GM21360 (cell line): ENCODE measurements around the gene QDPR.
A peak's percentile ranks its signal among the peaks of the same experiment; 100 is the strongest.
"Not testable (repeated sequence)": the region's sequence is repeated elsewhere in the genome, so short reads cannot be mapped to it uniquely, and the experiment has no call there.

ENCODE experiments used
- ATAC-seq: cut with Tn5 transposase; IDR thresholded peaks from one replicate; pipeline ENCODE4 v1.9.1; 2021; ENCODE audit warnings: mild to moderate bottlenecking, moderate library complexity; ENCODE audit not compliant: unreplicated experiment

QDPR gene

DNA sequence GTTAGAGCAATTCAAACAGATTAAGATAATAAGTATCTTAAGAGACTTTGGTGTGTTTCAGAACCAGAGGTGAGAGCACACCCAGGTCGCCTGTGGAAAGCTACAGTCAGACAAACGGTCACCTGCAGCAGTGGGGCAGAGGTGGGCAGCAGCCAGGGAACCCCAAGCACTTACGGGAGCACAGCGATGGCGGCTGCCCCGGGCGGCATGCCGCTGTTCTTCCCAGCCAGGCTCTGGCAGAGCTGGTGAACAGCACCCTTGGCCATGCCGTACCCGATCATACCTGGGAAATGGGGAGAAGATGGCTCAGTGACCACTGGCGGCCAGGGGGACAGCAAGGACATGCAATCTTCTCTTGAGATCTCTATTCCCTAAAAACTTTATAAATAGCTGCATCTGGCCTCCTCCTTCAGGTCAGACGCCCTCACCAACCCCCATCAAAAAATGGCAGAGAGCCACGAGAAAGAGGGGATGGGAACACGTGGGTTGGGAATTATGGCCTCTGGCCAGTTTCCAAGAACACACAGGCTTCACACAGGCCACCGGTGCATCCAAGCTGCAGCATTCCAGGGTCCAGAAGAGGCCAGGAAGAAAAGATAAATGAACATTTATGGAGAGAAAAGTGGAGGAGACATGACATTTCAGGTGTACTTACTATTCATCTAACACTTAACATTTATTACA, 19.7 kb downstream of the QDPR start:
- ATAC-seq: no peak

DNA sequence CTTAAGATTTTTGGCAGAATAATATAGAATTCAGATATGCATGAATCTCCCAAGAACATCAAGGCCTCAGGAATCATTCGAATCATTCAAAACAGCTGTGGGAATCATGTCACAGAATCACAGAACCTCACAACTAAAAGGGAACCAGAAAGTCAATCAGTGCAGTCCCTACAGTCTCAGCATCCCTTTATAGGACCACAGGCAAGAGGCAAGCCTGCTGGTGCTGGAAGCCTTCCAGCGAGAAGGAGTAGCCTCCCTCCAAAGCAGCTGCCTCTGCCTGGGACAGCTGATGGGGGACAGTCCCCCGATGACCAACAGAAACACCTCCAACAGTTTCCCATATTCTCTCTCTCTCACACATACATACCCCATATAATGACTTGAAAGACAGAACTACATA, 20.7 kb downstream of the QDPR start:
- ATAC-seq: no peak

DNA sequence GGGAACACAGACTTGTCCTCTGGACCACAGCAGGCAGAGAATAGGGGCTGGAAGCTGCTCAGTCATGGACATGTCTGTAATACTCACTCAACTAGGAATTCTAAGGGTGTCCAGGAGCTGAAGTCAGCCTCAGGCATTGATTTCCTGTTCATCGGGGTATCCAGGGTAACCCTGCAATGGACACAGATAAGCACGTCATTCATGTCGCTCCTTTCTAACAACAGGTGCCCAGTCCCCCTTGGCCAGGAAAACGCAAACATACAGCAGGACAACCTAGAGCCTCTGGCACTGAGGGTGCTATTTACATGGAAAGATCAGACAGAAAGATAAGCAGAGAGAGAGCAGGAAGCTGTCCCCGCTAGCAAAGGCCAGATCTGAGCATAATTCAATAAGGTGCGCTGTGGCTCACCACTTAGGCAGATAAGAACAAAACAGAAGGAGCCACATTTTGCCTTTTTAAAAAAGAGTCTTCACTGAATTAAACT, 21.3 kb downstream of the QDPR start:
- no peak for ATAC-seq

DNA sequence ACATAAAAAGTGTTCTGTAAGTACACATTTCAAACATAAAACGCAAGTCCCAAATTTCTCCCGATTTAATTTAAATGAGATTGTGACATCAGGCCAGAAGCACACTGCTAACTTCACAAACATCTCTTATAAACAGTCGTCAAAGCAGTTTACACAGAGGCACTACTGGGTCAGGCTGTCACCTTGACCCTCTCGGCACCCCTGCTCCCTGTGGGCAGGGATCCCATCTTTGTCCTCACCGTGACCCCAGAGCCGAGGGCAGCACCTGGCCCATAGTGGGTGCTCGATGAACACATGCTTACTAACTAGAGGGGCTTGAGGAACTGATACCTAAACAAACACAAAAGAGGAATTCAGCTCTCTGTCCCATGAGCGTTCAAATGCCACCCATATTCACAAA, 22.2 kb downstream of the QDPR start:
- ATAC-seq: no peak

DNA sequence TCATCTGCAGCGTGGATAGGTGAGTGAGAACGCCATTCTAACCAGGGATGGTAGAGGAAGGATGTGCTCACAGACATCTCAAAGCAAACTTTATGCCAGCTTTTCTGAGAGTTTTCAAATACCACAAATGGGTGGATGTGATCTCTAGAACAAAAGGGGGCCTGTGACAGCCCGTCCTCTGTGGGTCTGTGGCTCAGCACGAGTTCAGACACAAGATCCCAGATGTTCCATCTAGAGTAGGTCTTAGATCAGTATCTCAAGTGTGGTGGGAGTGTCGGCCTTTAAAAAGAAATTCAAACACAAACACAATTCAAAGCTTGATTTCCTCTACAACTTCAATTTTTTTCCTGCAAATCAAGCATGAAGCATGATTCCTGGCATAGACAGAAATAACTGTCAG, 22.8 kb downstream of the QDPR start:
- ATAC-seq: no peak

DNA sequence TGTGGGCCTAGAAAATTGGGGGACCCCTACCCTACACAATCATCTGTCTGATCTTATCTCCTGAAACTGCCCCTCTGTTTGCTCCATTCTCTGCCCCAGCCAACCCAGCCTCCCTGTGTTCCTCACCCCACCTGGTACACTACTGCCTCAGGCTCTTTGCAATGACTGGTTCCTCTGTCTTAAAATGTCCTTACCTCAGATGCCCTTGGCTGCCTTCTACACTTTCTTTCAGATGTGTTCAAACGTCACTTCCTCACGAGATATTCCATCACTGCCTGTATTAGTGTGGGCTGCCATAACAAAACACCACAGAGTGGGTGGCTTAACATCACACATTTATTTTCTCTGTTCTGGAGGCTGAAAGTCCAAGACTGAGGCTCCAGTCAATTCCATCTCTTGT, 29.2 kb downstream of the QDPR start:
- no peak for ATAC-seq

DNA sequence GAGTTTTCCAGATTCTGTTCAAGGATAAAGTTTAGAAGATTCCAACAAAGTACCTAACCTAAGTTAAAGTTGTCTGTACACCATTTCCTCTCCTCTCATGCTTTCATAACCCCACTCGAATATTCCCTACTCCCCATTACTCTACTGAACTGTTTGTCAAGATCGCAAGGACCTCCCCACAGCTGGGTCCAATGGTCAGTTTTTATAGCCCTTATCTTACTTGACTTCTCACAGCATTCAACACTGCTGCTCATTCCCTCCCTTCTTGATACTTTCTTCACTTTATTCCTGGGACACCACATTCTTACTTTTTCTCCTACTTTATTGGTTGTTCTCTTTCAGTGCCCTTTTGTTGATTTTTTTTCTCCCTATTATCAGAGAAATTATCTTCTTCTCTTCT, 30.9 kb downstream of the QDPR start:
- ATAC-seq: no peak

DNA sequence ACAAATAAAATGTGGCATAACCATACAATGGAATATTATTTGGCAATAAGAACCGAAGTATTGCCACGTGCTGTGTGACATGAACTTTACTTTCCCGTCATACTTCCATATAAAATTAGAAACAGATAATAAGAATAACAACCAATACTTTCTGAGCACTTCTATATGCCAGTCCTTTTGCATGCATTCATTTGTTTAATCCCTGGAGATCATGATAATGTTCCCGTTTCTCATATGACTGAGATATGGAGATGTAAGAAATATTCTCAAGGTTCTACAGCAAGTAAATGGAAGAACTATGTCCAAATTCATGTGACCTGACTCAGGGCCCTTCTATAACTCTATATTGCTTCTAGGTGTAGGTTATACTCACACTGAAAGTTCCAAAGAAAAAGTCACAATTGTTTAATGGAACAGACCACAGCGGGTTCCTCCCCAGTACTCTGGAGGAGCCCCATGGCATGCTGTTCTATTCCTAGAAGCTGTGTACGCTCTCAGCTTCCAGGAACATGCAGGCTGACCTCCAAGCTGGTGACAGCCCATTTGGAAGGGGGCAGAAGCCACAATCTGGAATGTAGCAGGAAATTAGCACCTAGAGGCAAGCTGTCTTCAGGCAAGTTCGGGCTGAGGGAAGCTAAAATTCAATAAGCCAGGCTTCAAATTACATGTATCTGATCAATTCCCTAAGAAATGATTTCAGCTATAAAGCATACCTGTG, 31.5 kb downstream of the QDPR start:
- ATAC-seq: no peak

DNA sequence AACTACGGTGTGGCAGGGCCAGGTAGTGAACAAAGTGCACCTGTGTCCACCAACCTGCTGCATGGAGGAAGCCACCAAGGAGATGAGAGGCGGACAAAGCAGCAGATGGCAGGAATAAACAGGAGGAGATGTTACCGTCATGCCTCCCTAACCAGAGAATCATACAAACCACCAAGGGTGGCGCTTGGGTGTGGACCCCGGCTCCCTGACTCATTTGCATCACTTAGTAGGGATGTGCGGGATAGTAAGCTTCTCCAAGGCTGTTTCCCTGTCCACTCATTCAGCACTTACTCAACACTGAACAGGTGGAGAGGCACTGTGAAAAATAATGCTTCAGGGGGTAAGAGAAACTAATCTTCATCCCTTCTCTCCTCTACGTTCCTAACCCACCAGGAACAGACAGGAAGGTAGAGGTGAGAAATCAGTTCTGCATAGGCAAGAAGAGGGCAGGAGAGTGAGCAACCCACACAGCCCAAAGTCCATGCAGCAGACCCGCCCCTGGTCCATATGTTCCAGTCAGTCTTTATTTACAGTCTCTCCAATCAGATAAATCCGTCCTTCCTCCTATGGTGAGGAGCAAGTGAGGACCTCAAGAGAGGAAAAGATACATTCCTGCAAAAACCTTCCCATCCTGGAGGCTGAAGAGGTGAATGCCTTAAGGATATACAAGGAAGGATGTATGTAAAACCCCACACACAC, 34.0 kb downstream of the QDPR start:
- ATAC-seq: no peak

DNA sequence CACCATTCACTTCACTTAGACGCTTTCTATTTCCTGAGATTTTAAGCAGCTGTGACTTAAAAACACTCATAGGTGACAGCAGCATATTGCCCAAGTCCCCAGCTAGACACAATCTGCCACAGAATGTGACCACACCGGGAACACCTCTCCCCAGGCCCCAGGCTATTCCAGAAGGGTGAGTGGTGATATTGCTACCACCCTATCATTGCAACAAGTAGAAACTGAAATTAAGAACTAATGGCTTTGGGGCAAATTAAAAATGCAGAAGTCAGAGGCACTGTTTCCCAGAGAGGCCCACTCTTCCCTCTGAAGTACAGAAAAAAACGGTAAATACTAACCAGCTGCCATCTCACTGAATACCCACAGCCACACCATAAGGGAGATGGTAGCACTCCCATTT, 35.0 kb downstream of the QDPR start:
- ATAC-seq: no peak

DNA sequence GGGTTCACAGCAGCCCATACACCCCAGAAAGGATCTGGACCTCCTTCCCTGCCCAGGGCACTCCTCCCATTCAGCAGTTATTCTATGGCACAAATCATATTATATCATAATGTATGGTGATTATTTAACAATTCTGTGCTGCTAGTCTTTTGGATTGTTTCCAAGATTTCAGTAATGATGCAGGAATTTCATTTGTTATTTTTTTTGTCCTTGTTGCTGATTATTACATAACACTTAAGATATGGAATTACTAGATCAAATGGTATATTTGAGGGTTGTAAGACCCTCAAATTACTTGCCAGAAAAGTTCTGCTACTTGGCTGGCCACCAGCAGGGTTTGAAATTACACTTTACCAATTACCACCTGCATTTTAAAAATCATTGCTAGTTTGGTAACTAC, 36.4 kb downstream of the QDPR start:
- ATAC-seq: no peak

DNA sequence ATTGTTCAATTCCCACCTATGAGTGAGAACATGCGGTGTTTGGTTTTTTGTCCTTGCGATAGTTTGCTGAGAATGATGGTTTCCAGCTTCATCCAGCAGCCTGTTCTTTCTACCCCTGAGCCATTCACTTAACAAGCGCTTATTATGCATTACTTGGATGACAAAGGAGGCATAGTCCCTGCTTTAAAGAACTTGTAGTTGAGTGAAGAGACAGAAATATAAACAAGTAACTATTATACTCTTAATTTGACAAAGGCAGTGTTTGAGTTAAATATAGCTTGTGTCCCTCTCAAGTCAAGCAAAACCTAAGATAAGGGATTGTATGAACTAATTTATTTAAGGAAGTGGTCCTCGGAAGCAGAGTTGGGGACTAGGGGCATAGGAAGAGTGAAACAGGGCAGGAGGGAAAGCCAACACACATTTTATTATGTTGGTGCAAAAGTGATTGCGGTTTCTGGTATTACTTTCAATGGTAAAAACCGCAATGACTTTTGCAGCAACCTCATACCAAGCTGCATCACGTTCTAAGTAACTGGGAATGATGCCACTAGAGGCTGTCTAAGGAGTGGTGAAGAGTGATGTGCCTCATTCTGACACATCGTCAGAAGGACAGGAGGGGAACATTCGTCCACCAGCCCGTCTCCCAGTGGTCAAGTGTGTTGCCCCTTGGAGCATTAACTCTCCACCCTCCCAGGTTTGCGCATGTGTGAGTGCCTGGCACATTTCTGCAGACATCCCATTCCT, 41.8 kb downstream of the QDPR start:
- ATAC-seq: no peak

DNA sequence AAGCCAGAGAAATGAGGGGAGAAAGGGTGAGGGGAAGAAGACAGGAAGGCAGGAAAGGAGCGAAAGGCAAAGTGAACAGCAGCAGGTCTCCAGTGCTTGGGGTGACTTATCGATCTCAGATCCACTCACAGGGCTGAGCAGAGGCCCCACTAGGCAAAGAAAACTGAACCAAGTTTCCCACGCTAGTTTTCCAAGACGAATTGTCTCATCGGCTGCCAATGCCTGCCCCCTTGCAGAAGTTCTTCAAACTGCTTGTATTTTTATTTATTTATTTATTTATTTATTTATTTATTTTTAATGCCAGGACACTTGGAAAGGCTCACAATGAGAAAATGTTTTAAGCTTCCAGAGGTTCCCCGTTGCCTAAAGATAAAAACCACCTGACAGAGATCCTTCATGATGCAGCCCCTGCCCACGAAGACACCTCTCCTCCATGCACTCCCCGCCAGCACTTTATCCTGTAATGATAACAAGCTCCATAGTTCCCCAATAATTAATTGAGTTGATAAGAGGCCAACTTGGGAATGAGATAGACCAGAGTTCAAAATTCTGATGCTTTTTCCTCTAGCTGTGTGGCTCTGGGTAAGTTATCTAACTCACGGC, 43.2 kb downstream of the QDPR start:
- ATAC-seq: no peak

DNA sequence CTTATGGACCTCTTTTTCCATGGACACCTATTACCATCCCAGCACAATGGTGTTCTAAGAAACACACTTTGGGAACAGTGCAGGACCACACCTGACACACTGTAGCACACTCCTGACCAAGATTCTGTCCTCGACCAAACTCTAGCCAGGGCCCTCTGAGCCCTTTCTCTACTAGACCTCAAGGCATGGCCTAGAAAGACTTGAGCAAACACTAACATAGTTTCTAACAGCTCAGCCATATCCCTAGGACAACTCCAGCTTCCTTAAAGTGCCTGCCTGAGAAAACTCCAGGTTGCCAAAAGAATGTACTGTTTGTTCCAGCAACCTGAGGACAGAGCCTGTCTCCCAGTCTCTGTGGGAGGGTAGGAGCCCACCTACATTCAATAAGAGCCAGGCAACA, 48.3 kb downstream of the QDPR start:
- ATAC-seq: no peak

DNA sequence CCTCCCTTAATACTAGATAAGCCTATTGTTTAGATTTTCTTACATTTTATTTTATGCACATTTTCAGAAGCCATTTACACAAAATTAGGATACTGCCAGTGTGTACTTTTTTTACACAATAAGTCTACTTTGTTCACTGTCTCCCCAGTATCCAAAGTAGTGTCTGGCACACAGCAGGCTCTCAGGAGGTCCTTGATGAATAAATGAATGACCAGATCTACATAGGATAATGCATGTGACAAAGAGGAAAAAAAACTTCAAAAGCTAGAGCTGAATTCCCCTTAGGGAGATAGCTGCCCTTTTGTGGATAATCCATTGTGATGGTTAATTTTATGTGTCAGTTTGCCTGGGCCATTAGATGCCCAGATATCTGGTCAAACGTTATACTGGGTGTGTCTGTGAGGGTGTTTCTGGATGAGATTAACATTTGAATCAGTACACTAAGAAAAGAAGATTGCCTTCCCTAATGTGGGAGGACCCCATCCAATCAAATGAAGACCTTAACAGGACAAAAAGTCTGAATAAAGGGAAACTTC, 61.6 kb downstream of the QDPR start:
- no peak for ATAC-seq

DNA sequence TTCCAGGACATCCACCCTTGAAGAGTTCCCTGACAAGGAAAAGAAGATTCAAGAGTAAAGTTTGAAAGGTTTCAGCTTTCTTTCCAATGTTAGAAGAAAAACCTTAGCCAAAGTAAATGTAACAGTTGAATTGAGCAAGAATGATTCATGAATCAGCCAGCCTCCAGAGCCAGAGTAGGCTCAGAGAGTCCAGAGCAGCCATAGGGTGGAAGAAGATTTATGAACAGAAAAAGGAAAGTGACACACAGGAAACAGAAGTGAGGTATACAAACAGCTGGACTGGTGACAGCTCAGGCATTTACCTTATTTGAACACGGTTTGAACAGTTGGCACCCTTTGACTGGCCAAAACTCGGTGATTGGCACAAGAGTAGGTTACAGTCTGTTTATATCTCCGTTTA, 63.2 kb downstream of the QDPR start:
- peak; percentile 52 for ATAC-seq

DNA sequence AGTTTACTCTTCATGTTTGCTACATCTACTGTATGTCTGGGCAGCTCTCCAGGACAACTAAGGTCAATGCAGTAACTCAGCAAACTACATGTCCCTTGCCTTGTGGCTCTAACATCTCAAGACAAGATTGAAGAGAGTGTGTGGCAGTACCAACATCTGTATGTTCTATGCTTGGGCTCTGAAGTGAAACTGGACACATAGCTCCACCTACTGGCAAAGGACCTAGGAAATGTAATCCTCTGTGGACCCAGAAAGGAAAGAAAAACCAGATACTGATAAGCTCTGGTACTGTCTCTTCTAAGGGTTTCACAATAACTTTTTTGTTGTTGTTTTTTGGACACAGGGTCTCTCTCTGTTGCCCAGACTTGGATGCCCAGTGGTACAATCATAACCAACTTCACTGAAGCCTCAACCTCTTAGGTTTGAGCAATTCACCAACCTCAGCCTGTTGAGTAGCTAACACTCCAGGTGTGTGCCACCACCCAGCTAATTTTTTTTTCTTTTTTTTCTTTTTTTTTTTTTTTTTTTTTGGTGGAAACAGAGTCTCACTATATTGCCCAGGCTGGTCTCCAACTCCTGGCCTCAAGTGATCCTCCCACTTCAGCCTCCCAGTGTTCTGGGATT, 64.1 kb downstream of the QDPR start:
- ATAC-seq: peak; percentile 97

DNA sequence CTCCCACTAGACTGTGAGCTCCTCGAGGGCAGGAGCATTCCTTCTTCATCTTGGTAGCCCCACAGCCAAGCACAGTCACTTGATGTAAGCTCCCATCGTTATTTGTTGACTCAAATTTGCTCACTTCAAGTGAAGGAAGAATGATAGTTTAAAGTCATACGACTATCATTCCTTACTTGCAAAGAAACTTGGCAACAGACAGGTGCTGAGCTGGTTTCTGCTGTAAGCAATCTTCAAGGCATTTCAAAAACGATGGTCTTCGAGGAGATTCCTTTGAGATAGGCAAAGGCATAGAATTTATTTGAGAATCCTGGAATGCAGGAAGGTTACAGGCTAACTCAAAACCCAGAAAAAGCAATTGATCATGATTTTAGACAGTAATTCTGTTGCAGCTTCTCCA, 64.8 kb downstream of the QDPR start:
- no peak for ATAC-seq

DNA sequence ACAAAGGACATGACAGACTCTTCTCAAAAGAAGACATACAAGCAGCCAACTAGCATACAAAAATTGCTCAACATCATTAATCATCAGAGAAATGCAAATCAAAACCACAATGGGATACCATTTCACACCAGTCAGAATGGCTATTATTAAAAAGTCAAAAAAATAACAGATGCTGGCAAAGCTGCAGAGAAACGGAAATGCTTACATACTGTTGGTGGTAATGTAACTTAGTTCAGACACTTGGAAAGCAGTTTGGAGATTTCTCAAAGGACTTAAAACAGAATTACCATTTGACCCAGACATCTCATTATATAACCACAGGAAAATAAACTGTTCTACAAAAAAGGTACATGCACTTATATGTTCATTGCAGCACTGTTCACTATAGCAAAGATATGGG, 69.4 kb downstream of the QDPR start:
- not testable (repeated sequence) for ATAC-seq

DNA sequence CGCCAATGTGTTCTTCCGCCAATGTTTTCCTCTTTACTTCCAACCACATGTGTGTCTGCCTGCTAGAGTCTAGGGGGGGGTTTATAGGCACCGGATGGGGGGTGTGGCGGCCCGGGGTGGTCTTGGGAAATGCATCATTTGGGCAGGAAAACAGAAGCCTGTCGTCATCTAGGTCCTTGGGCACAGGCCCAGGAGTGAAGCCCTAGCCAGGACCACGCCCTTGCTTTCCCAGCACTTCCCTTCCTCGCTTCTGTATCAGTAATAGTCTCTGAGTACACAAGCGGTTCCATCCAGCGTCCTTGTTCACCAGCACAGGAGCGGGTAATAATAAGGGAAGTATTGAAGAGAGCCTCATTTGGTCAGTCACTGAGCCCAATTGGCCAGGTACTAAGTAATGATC, 74.5 kb downstream of the QDPR start:
- ATAC-seq: no peak
